CD4-positive, alpha-beta T cell (primary cell): Measurements from ENCODE around the gene LPP. TPM values are rescaled to one million over a fixed set of nuclear protein-coding genes. Genes with fewer than 3 reads are reported as not detected.

ENCODE experiments used
- ATAC-seq: fragments of 200-7000 bp; cut with Tn5 transposase; one replicate; pipeline ENCODE4 v1.10.0; 2022; ENCODE audit warnings: mild to moderate bottlenecking; ENCODE audit not compliant: poor library complexity
- CTCF ChIA-PET: fragments of 350-600 bp; sonication (Branson Sonifier 250); formaldehyde crosslinking; loops from one replicate; lab custom pipeline; 2021; ENCODE audit warnings: antibody characterized with exemption, inconsistent platforms; lab: Charles Lee
- POLR2A ChIA-PET: fragments of 350-600 bp; sonication (Branson Sonifier 250); formaldehyde crosslinking; loops from one replicate; lab custom pipeline; 2021; ENCODE audit warnings: antibody characterized with exemption, inconsistent platforms; lab: Charles Lee
- DNase-seq, 14 experiments: peaks; one replicate each; pipeline ENCODE4 v3.0.0-alpha.2; 2013 to 2020; ENCODE audit warnings: mixed read lengths in 2 of 14
- H3K27ac ChIP-seq, 2 donors: one replicate each; pipeline versions ENCODE4 v1.5.1 to v1.7.0; 2013; ENCODE audit warnings: low read length in 2 of 2, low read depth in 1 of 2, mild to moderate bottlenecking in 1 of 2
- H3K27me3 ChIP-seq, 2 experiments: 1 replicate in 1 of 2; 2 replicates in 1 of 2; pipeline versions ENCODE4 v1.6.1 to v1.7.0; 2013; ENCODE audit warnings: low read length in 2 of 2, control low read depth in 1 of 2, mild to moderate bottlenecking in 1 of 2, moderate library complexity in 1 of 2; ENCODE audit not compliant: insufficient read depth in 2 of 2, control insufficient read depth in 1 of 2
- H3K36me3 ChIP-seq: one replicate; pipeline ENCODE4 v1.6.1; 2013; ENCODE audit warnings: low read length, control low read depth; ENCODE audit not compliant: insufficient read depth
- H3K4me1 ChIP-seq: one replicate; pipeline ENCODE4 v1.6.1; 2013; ENCODE audit warnings: low read length, control low read depth; ENCODE audit not compliant: insufficient read depth
- H3K4me3 ChIP-seq: one replicate; pipeline ENCODE4 v1.5.1; 2013; ENCODE audit warnings: mild to moderate bottlenecking, low read length, moderate library complexity
- H3K9me3 ChIP-seq, 2 experiments: 1 replicate in 1 of 2; 2 replicates in 1 of 2; pipeline versions ENCODE4 v1.6.1 to v1.7.0; 2013; ENCODE audit warnings: low read length in 2 of 2, mild to moderate bottlenecking in 2 of 2, control low read depth in 1 of 2, moderate library complexity in 1 of 2; ENCODE audit not compliant: control insufficient read depth in 1 of 2, insufficient read depth in 1 of 2
- H3K27ac Mint-ChIP-seq: one replicate; pipeline ENCODE4 v1.8.0; 2020; ENCODE audit warnings: mixed read lengths
- H3K27me3 Mint-ChIP-seq: one replicate; pipeline ENCODE4 v1.8.0; 2021; ENCODE audit warnings: mixed read lengths
- H3K36me3 Mint-ChIP-seq: one replicate; pipeline ENCODE4 v1.8.0; 2021; ENCODE audit warnings: low read depth, mixed read lengths
- H3K4me1 Mint-ChIP-seq: one replicate; pipeline ENCODE4 v1.8.0; 2021; ENCODE audit warnings: low read depth, mixed read lengths
- H3K4me3 Mint-ChIP-seq: one replicate; pipeline ENCODE4 v1.8.0; 2020; ENCODE audit warnings: mild to moderate bottlenecking, mixed read lengths
- H3K9me3 Mint-ChIP-seq: one replicate; pipeline ENCODE4 v1.8.0; 2020; ENCODE audit warnings: mixed read lengths
- CTCF ChIP-seq: fragments of 200-600 bp; IDR thresholded peaks from one replicate; pipeline ENCODE4 v1.8.0; 2022; ENCODE audit warnings: antibody characterized with exemption, mild to moderate bottlenecking
- intact Hi-C, 2 experiments: fragments of 100-400 bp; cut with DNase I in 1 of 2; cut with micrococcal nuclease in 1 of 2; formaldehyde crosslinking; loops; one replicate each; pipeline versions ENCODE4 v1.15.1 to v1.9.0; 2023 to 2025; cut with DNase I, micrococcal nuclease
- total RNA-seq, 174 experiments: library from RNA in 2 of 174; stranded (reverse) in 2 of 174; gene quantifications; one replicate each; pipeline ENCODE4 v1.2.3 and lab custom pipeline; 2021 to 2026

Gene LPP
- total RNA-seq, 2 experiments from 2014 or later = 45.6 to 45.9 TPM

GRCh38 chr3:188157971-188158370 is 4.0 kb downstream of the LPP start:
- DNase-seq (no peak), ATAC-seq (no peak)
- Histone ChIP-seq H3K27me3 (no peaks in the 10 kb centered on the region), H3K36me3 (no peaks in the 10 kb centered on the region), H3K27ac (no peak overlapping the region), H3K9me3 (no peaks in the 10 kb centered on the region), H3K4me1 (peaks cover 45% of the 10 kb centered on the region), H3K4me3 (no peak overlapping the region)
- Mint-ChIP-seq H3K36me3 (peaks cover 4% of the 10 kb centered on the region), H3K27ac (peak overlapping the region; percentile 2), H3K4me3 (peak overlapping the region; percentile 39), H3K4me1 (peaks cover 69% of the 10 kb centered on the region), H3K9me3 (no peaks in the 10 kb centered on the region), H3K27me3 (no peaks in the 10 kb centered on the region)
- CTCF ChIA-PET = no interaction called here
- TF ChIP-seq CTCF = no peak
- POLR2A ChIA-PET = interaction anchor here (0.9 kb wide), 1 partner anchor 415 kb away, joined by 4 read pairs; no protein-coding TSS in a partner anchor
- intact Hi-C loops = loop anchor here in 1 of 2 experiments (10.0 kb wide), 1 partner anchor 187 kb away; no protein-coding TSS in a partner anchor

GRCh38 chr3:188158731-188159310 is 4.9 kb downstream of the LPP start:
- Histone ChIP-seq H3K27ac (no peak overlapping the region), H3K4me1 (peaks cover 47% of the 10 kb centered on the region), H3K36me3 (no peaks in the 10 kb centered on the region), H3K27me3 (no peaks in the 10 kb centered on the region), H3K4me3 (no peak overlapping the region), H3K9me3 (no peaks in the 10 kb centered on the region)
- TF ChIP-seq CTCF = no peak
- CTCF ChIA-PET = no interaction called here
- intact Hi-C loops = loop anchor here in 1 of 2 experiments (10.0 kb wide), 1 partner anchor 186 kb away; no protein-coding TSS in a partner anchor
- H3K4me3 Mint-ChIP-seq = peak overlapping the region; percentile 49
- DNase-seq (no peak), ATAC-seq (no peak)
- no peaks in the 10 kb centered on the region for H3K27me3 Mint-ChIP-seq
- H3K9me3 Mint-ChIP-seq = no peaks in the 10 kb centered on the region
- no peaks in the 10 kb centered on the region for H3K36me3 Mint-ChIP-seq
- peaks cover 69% of the 10 kb centered on the region for H3K4me1 Mint-ChIP-seq
- H3K27ac Mint-ChIP-seq = peak overlapping the region; percentile 1
- POLR2A ChIA-PET = interaction anchor here (0.9 to 1.3 kb wide), 2 partner anchors 12 to 416 kb away, joined by 3 to 4 read pairs; no protein-coding TSS in a partner anchor

- Mint-ChIP-seq H3K4me3 (no peak overlapping the region), H3K27ac (no peak overlapping the region), H3K4me1 (peaks cover 75% of the 10 kb centered on the region), H3K9me3 (no peaks in the 10 kb centered on the region), H3K36me3 (no peaks in the 10 kb centered on the region), H3K27me3 (no peaks in the 10 kb centered on the region)
- H3K4me1 ChIP-seq = peaks cover 45% of the 10 kb centered on the region
- ATAC-seq (no peak), DNase-seq (no peak)
- no peaks in the 10 kb centered on the region for H3K27me3 ChIP-seq
- intact Hi-C loops = loop anchor here in 1 of 2 experiments (5.0 kb wide), 1 partner anchor 183 kb away; no protein-coding TSS in a partner anchor
- no peaks in the 10 kb centered on the region for H3K9me3 ChIP-seq
- H3K4me3 ChIP-seq = no peak overlapping the region
- no peaks in the 10 kb centered on the region for H3K36me3 ChIP-seq
- ChIA-PET POLR2A (no interaction called here), CTCF (no interaction called here)
- H3K27ac ChIP-seq = no peak overlapping the region
- TF ChIP-seq CTCF = no peak
Observed at GRCh38 chr3:188160751-188161150, 6.8 kb downstream of the LPP start.
